K562 treated with DMSO at 1 percent for 12 hours (cell line): Measurements from ENCODE around the gene KRTAP21-2. TPM values are rescaled to one million over a fixed set of nuclear protein-coding genes. Genes with fewer than 3 reads are reported as not detected.

Experiments
- total RNA-seq: library from RNA; unstranded; fragments of 300-600 nt; gene quantifications from 2 replicates; pipeline ENCODE4 v1.2.3, GENCODE V29; 2022; ENCODE audit not compliant: insufficient read depth

Gene KRTAP21-2
- not detected in 2 replicates for total RNA-seq

DNA sequence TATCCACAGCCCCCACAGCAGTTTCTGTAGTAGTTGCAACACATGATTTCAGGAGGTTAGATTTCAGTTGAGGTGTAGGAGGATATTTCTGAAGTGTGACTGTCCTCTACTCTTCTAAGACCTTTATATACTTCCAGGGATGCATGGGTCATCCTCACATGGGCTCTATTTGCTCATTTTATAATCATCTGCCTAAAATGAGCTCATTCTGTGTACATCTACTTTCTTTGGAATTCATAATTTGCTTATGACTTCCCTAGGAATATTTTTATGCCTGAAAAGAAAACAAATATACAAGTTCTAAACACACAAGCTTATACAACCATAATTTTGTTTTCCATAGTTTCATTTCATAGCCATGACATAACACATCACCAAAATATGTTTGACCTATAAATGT is at the start of gene KRTAP21-2:
Gene KRTAP21-2 (minus strand): TSS at position 101 of the 400 bp plus-strand sequence. CDS start 57 bp downstream, at position 44.

DNA sequence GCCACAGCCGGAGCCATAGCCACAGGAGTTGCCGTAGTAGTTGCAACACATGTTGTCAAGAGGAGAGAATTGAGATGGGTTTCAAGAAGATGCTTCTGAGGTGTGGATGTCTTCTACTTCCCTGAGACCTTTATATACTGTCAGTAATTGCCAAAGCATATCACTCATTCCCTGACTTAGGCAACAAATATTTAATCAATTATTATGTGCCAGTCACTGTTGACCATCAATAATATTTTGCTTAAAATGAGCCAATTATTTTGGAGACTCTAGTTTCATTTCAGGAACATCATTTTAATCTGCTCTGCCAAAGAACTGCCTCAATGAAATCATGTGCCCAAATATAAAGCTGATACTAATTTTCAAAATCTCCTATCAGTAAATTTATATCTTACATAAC is 8.3 kb upstream of the KRTAP21-2 start, which contains the start of gene KRTAP21-1:
Gene KRTAP21-1 (minus strand): TSS at position 101 of the 400 bp plus-strand sequence. CDS start 50 bp downstream, at position 51.

DNA sequence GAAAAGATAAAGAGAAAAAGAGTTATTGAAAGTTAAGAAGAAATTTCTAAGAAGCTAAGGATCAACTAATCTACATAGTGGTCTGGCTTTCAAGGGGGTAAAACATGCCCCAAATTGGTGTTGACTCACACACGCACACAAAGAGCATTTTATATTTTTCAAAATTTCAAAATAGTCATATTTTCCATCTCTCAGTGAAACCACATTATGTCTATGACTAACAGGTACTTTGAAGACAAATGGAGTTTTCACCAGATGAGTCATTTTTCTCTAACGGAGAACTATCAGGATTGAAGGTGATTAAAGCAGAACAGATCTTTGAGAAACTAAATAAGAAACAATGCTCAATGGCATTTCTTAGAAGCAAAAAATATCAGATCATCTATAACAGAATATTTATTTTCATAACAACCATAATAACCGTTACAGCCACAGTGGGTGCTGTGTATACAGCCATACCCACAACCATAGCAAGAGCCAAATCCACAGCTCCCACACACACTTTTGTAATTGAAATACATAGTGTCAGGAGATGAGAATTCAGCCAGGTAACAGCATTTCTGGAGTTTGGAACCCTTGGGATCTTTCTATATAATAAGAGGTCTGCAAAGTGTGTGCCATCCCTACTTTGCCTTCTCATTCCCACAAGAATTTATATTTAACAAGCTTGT is 28.7 kb downstream of the KRTAP21-2 start, which contains the start of gene KRTAP21-3:
Gene KRTAP21-3 (minus strand): TSS at position 539 of the 671 bp plus-strand sequence. CDS start 18 bp downstream, at position 521.

Other genes starting within 250 kb of the KRTAP21-2 start
- not detected in 2 replicates for gene KRTAP19-5, start 245.1 kb downstream of the KRTAP21-2 start, total RNA-seq
- not detected in 2 replicates for gene KRTAP19-6, start 205.4 kb downstream of the KRTAP21-2 start, total RNA-seq
- not detected in 2 replicates for gene KRTAP19-7, start 185.9 kb downstream of the KRTAP21-2 start, total RNA-seq
- not detected in 2 replicates for gene KRTAP22-2, start 156.9 kb downstream of the KRTAP21-2 start, total RNA-seq
- not detected in 2 replicates for gene KRTAP6-3, start 154.8 kb downstream of the KRTAP21-2 start, total RNA-seq
- not detected in 2 replicates for gene KRTAP6-2, start 148.4 kb downstream of the KRTAP21-2 start, total RNA-seq
- not detected in 2 replicates for gene KRTAP22-1, start 146.2 kb downstream of the KRTAP21-2 start, total RNA-seq
- not detected in 2 replicates for gene KRTAP6-1, start 133.3 kb downstream of the KRTAP21-2 start, total RNA-seq
- gene KRTAP20-1, start 130.8 kb downstream of the KRTAP21-2 start, total RNA-seq, result not detected in 2 replicates
- gene KRTAP20-4, start 126.6 kb downstream of the KRTAP21-2 start, total RNA-seq, result not detected in 2 replicates
- not detected in 2 replicates for gene KRTAP20-2, start 112.1 kb downstream of the KRTAP21-2 start, total RNA-seq
- not detected in 2 replicates for gene KRTAP20-3, start 104.4 kb downstream of the KRTAP21-2 start, total RNA-seq
- gene KRTAP21-3, start 28.5 kb downstream of the KRTAP21-2 start, total RNA-seq, result not detected in 2 replicates
- gene KRTAP21-1, start 8.2 kb upstream of the KRTAP21-2 start, total RNA-seq, result not detected in 2 replicates
- gene KRTAP8-1, start 66.0 kb upstream of the KRTAP21-2 start, total RNA-seq, result not detected in 2 replicates
- not detected in 2 replicates for gene KRTAP7-1, start 82.5 kb upstream of the KRTAP21-2 start, total RNA-seq
- gene KRTAP11-1, start 134.3 kb upstream of the KRTAP21-2 start, total RNA-seq, result not detected in 2 replicates